Measurements from ENCODE around the gene KCNJ9. TPM values are rescaled to one million over a fixed set of nuclear protein-coding genes. Genes with fewer than 3 reads are reported as not detected.
A peak's percentile ranks its signal among the peaks of the same experiment; 100 is the strongest.

The KCNJ9 gene
- total and polyA plus RNA-seq, 2 of the 13 experiments (the other 11 are each of a cell fraction or from before 2014, with no cell fraction given) = not detected

GRCh38 chr1:160053548-160054365 is 27.6 kb upstream of the KCNJ9 start (continued):
- 0 out of 2 replicates have a peak, but pooled peaks have one; percentile 31 for TF ChIP-seq MEF2D (CRISPR knock-in tag; IDR thresholded peaks at IDR 0.05)
- no peak; the same call in 1 of the 2 replicates for TF ChIP-seq HDAC2 (CRISPR knock-in tag; IDR thresholded peaks at IDR 0.05)
- peak; percentile 3 to 95; a peak in 2 of 4 replicates for TF ChIP-seq EP300 (IDR thresholded peaks at IDR 0.05; ENCODE audit: low read depth in 2 of 2, low read length in 2 of 2)
- peak; percentile 91 for TF ChIP-seq EP300 (CRISPR knock-in tag; IDR thresholded peaks at IDR 0.05; ENCODE audit: borderline replicate concordance)
- TF ChIP-seq KLF15 (CRISPR knock-in tag; IDR thresholded peaks at IDR 0.05; ENCODE audit: borderline replicate concordance) = no peak
- no peak for TF ChIP-seq ZNF589 (CRISPR knock-in tag; conservative IDR thresholded peaks at IDR 0.05)
- TF ChIP-seq ZNF331 (CRISPR knock-in tag; IDR thresholded peaks at IDR 0.05) = peak; percentile 26; the same call in 1 of the 2 replicates
- TF ChIP-seq ZC3H13 (CRISPR knock-in tag; IDR thresholded peaks at IDR 0.05) = no peak
- TF ChIP-seq ADNP (CRISPR knock-in tag; IDR thresholded peaks at IDR 0.05) = no peak
- no peak for TF ChIP-seq ZNF558 (CRISPR knock-in tag; IDR thresholded peaks at IDR 0.05; ENCODE audit: borderline replicate concordance)
- TF ChIP-seq ZNF773 (CRISPR knock-in tag; IDR thresholded peaks at IDR 0.05; ENCODE audit: borderline replicate concordance) = no peak
- TF ChIP-seq MAFG (CRISPR knock-in tag; IDR thresholded peaks at IDR 0.05) = no peak
- TF ChIP-seq ZNF883 (CRISPR knock-in tag; IDR thresholded peaks at IDR 0.05; ENCODE audit: not compliant biosample characterization) = no peak
- no peak; the same call in 1 of the 2 replicates for TF ChIP-seq ZNF205 (CRISPR knock-in tag; IDR thresholded peaks at IDR 0.05)
- TF ChIP-seq ARID2 (CRISPR knock-in tag; IDR thresholded peaks at IDR 0.05; ENCODE audit: borderline replicate concordance) = no peak
- no peak for TF ChIP-seq ATAD3A (CRISPR knock-in tag; IDR thresholded peaks at IDR 0.05)
- 0 out of 2 replicates have a peak, but pooled peaks have one; percentile 5 for TF ChIP-seq ZNF230 (CRISPR knock-in tag; IDR thresholded peaks at IDR 0.05)
- peak; percentile 61; the same call in 1 of the 2 replicates for TF ChIP-seq HOXD1 (CRISPR knock-in tag; IDR thresholded peaks at IDR 0.05)
- TF ChIP-seq NFKB2 (CRISPR knock-in tag; IDR thresholded peaks at IDR 0.05; ENCODE audit: borderline replicate concordance) = no peak
- no peak for TF ChIP-seq ZNF580 (CRISPR knock-in tag; IDR thresholded peaks at IDR 0.05; ENCODE audit: borderline replicate concordance, low read depth)
- no peak for TF ChIP-seq CREBL2 (CRISPR knock-in tag; IDR thresholded peaks at IDR 0.05; ENCODE audit: borderline replicate concordance)
- TF ChIP-seq PLSCR1 (CRISPR knock-in tag; IDR thresholded peaks at IDR 0.05; ENCODE audit: borderline replicate concordance) = no peak
- peak; percentile 60; the same call in 1 of the 2 replicates for TF ChIP-seq DPF2 (CRISPR knock-in tag; IDR thresholded peaks at IDR 0.05; ENCODE audit: borderline replicate concordance, low read depth)
- TF ChIP-seq ZNF160 (CRISPR knock-in tag; IDR thresholded peaks at IDR 0.05) = no peak
- no peak for TF ChIP-seq ELK4 (CRISPR knock-in tag; IDR thresholded peaks at IDR 0.05; ENCODE audit: borderline replicate concordance)
- TF ChIP-seq ZSCAN29 (CRISPR knock-in tag; conservative IDR thresholded peaks at IDR 0.05) = no peak
- TF ChIP-seq NR2C2 (CRISPR knock-in tag; IDR thresholded peaks at IDR 0.05; ENCODE audit: borderline replicate concordance) = 0 out of 2 replicates have a peak, but pooled peaks have one; percentile 30
- TF ChIP-seq ZNF670 (CRISPR knock-in tag; IDR thresholded peaks at IDR 0.05; ENCODE audit: borderline replicate concordance) = no peak
- no peak for TF ChIP-seq ZNF615 (CRISPR knock-in tag; IDR thresholded peaks at IDR 0.05; ENCODE audit: borderline replicate concordance)
